ENCODE measurements around the gene EP400. TPM values are rescaled to one million over a fixed set of nuclear protein-coding genes. Genes with fewer than 3 reads are reported as not detected.

EP400 gene
- total RNA-seq, 1 experiment from 2014 or later: 61.7 TPM

GRCh38 chr12:132068250-132068649, 118.5 kb downstream of the EP400 start:
- Histone ChIP-seq H3K4ac (ENCODE audit: low read depth, low read length) (no peak overlapping the region), H3K79me1 (ENCODE audit: insufficient read depth, low read depth, low read length, poor library complexity, severe bottlenecking) (no peaks in the 10 kb centered on the region), H3K9ac (ENCODE audit: extremely low read depth, insufficient read length, low read length) (no peak overlapping the region), H4K8ac (replicated peaks; ENCODE audit: insufficient read length, low read depth, low read length) (no peak overlapping the region), H3K4me1 (ENCODE audit: insufficient read depth, low read length) (no peaks in the 10 kb centered on the region), H3K18ac (ENCODE audit: insufficient read length, low read depth, low read length) (no peak overlapping the region), H2BK20ac (ENCODE audit: low read depth, low read length, poor library complexity, severe bottlenecking) (no peak overlapping the region), H2AK5ac (ENCODE audit: insufficient read length, low read length) (no peak overlapping the region), H2BK5ac (ENCODE audit: insufficient read length, low read length) (no peak overlapping the region), H3T11ph (ENCODE audit: low read length) (no peak overlapping the region), H3K27me3 (ENCODE audit: insufficient read depth, low read length) (no peaks in the 10 kb centered on the region), H3K9me3 (ENCODE audit: control insufficient read depth, low read depth, low read length) (no peaks in the 10 kb centered on the region), H2AFZ (ENCODE audit: low read length) (no peak overlapping the region), H3K23ac (ENCODE audit: insufficient read length, low read depth, low read length) (no peak overlapping the region), H3K23me2 (ENCODE audit: insufficient read length, low read depth, low read length, poor library complexity, severe bottlenecking) (no peaks in the 10 kb centered on the region), H2BK12ac (ENCODE audit: insufficient read length, low read depth, low read length) (no peak overlapping the region), H3K56ac (ENCODE audit: insufficient read length, low read depth, low read length) (no peak overlapping the region), H3K14ac (ENCODE audit: insufficient read depth, low read length) (no peak overlapping the region), H4K20me1 (ENCODE audit: control insufficient read depth, insufficient read depth, insufficient read length) (no peaks in the 10 kb centered on the region), H4K91ac (ENCODE audit: insufficient read length, low read depth, low read length) (no peak overlapping the region), H3K27ac (ENCODE audit: insufficient read length, low read depth, low read length) (no peak overlapping the region), H4K5ac (ENCODE audit: insufficient read length, low read depth, low read length) (no peak overlapping the region), H2BK120ac (ENCODE audit: low read depth, low read length, poor library complexity, severe bottlenecking) (no peak overlapping the region), H3K4me2 (ENCODE audit: insufficient read depth, insufficient read length, low read length) (no peak overlapping the region), H3K79me2 (ENCODE audit: insufficient read depth, low read length) (no peaks in the 10 kb centered on the region), H2BK15ac (ENCODE audit: low read depth, low read length) (no peak overlapping the region)
- DNase-seq: no peak
- Mint-ChIP-seq H3K27me3 (ENCODE audit: low read depth) (no peaks in the 10 kb centered on the region), H3K36me3 (ENCODE audit: insufficient read depth in 1 of 3, low read depth in 3 of 3) (peaks cover 32 to 77% (median 76%) of the 10 kb centered on the region in 3 experiments), H3K27ac (no peak overlapping the region), H3K4me3 (no peak overlapping the region), H3K4me1 (no peaks in the 10 kb centered on the region), H3K9me3 (no peaks in the 10 kb centered on the region)
- WGBS (ENCODE audit: extremely low coverage, insufficient read length, low lambda C conversion rate): no CpG with 5 or more reads among the region's 5 CpGs
- TF ChIP-seq CTCF (conservative IDR thresholded peaks at IDR 0.05): no peak
